Mesenteric fat pad (tissue), 1 donor: Measurements from ENCODE around the gene FEV. TPM values are rescaled to one million over a fixed set of nuclear protein-coding genes. Genes with fewer than 3 reads are reported as not detected.

Source experiments
- DNase-seq: peaks from one replicate; pipeline ENCODE4 v3.0.0-alpha.2; 2020; ENCODE audit warnings: low spot score
- total RNA-seq: library from RNA; stranded (reverse); fragmentation: NEBNext Ultra II Directional; extraction: Animal tissue kit (Norgen Biotek cat#: 25700); gene quantifications from one replicate; pipeline ENCODE4 v1.2.1, GENCODE V29; 2021
- donor health status: DM: yes; HTN: yes; CAD: no.

FEV gene
- total RNA-seq, 1 donor from 2014 or later: not detected

- no peak for DNase-seq
These were observed 4.9 kb downstream of the FEV start for GRCh38 chr2:218979846-218980734.

GRCh38 chr2:218975060-218975777 is 9.8 kb downstream of the FEV start:
- no peak for DNase-seq

- DNase-seq: no peak
These were observed 14.1 kb downstream of the FEV start for GRCh38 chr2:218970894-218971293.

- DNase-seq: peak; percentile 6
These were observed 20.8 kb downstream of the FEV start for GRCh38 chr2:218964041-218964771.

GRCh38 chr2:218963601-218964000 is 21.4 kb downstream of the FEV start:
- no peak for DNase-seq

- no peak for DNase-seq
These were observed 22.0 kb downstream of the FEV start for GRCh38 chr2:218962859-218963492.

- DNase-seq: no peak
These were observed 23.1 kb downstream of the FEV start for GRCh38 chr2:218961651-218962570.

GRCh38 chr2:218961229-218961628 is 23.8 kb downstream of the FEV start:
- DNase-seq: no peak

- DNase-seq: no peak
These were observed 24.4 kb downstream of the FEV start for GRCh38 chr2:218960309-218961165.

- no peak for DNase-seq
These were observed 25.1 kb downstream of the FEV start for GRCh38 chr2:218959761-218960308.

- no peak for DNase-seq
These were observed 25.7 kb downstream of the FEV start, which contains the start of gene CDK5R2 for GRCh38 chr2:218959141-218959731. CDK5R2 (plus strand) TSS chr2:218959666; CDS start chr2:218959821, 155 bp downstream.

- no peak for DNase-seq
These were observed 26.7 kb downstream of the FEV start for GRCh38 chr2:218958276-218958675.

GRCh38 chr2:218957671-218958070 is 27.3 kb downstream of the FEV start:
- no peak for DNase-seq

- no peak for DNase-seq
These were observed 28.9 kb downstream of the FEV start for GRCh38 chr2:218956039-218956438.

GRCh38 chr2:218954541-218955300 is 30.3 kb downstream of the FEV start:
- no peak for DNase-seq

- no peak for DNase-seq
These were observed 31.5 kb downstream of the FEV start for GRCh38 chr2:218953366-218953954.

- DNase-seq: no peak
These were observed 32.8 kb downstream of the FEV start for GRCh38 chr2:218952160-218952559.
